Tibial nerve (tissue), 4 donors: ENCODE measurements around the gene ABL2. TPM values are rescaled to one million over a fixed set of nuclear protein-coding genes. Genes with fewer than 3 reads are reported as not detected.

Experiments
- DNase-seq, 2 donors: peaks; one replicate each; pipeline ENCODE4 v3.0.0-alpha.2; 2019; ENCODE audit warnings: low spot score in 2 of 2
- H3K27ac ChIP-seq, 4 donors: fragments of 200-600 bp; sonication (generic) in 3 of 4; one replicate each; pipeline ENCODE4 v1.5.1; 2017 to 2019; ENCODE audit warnings: mild to moderate bottlenecking in 1 of 4
- H3K27me3 ChIP-seq, 2 donors: fragments of 200-600 bp; sonication (generic) in 1 of 2; one replicate each; pipeline versions ENCODE4 v1.5.1 to v1.6.0; 2017 to 2019
- H3K36me3 ChIP-seq, 3 donors: fragments of 200-600 bp; sonication (generic); one replicate each; pipeline ENCODE4 v1.5.1; 2018 to 2019
- H3K4me1 ChIP-seq, 4 donors: fragments of 200-600 bp; sonication (generic) in 3 of 4; one replicate each; pipeline ENCODE4 v1.5.1; 2017 to 2019
- H3K4me3 ChIP-seq, 4 donors: fragments of 200-600 bp; sonication (generic) in 3 of 4; one replicate each; pipeline ENCODE4 v1.5.1; 2017 to 2019; ENCODE audit warnings: mild to moderate bottlenecking in 1 of 4, moderate library complexity in 1 of 4
- H3K9me3 ChIP-seq, 4 donors: fragments of 200-600 bp; sonication (generic) in 3 of 4; one replicate each; pipeline ENCODE4 v1.5.1; 2017 to 2019
- CTCF ChIP-seq, 5 experiments: fragments of 200-600 bp in 3 of 5; fragments of 450-650 bp in 2 of 5; sonication (generic) in 3 of 5; IDR thresholded peaks; one replicate each; pipeline ENCODE4 v1.5.1; 2016 to 2019; ENCODE audit warnings: antibody characterized with exemption in 5 of 5, mild to moderate bottlenecking in 3 of 5, moderate library complexity in 2 of 5
- EP300 ChIP-seq, 2 donors: sonication (generic); formaldehyde crosslinking; IDR thresholded peaks; one replicate each; pipeline ENCODE4 v1.6.1; 2017; ENCODE audit warnings: antibody characterized with exemption in 2 of 2, mild to moderate bottlenecking in 1 of 2
- POLR2A ChIP-seq, 2 donors: fragments of 450-650 bp; IDR thresholded peaks; one replicate each; pipeline ENCODE4 v1.6.1; 2017; ENCODE audit warnings: antibody characterized with exemption in 2 of 2, mild to moderate bottlenecking in 2 of 2, moderate library complexity in 2 of 2
- whole genome bisulfite sequencing, 2 donors: methylation state at CpG; one replicate each; pipeline ENCODE4 v1.1.5; 2018; 5-methylcytosine and 5-hydroxymethylcytosine counted together
- total RNA-seq, 4 donors: library from RNA; depleted of rRNA; stranded (reverse); fragments of >200 nt; gene quantifications; one replicate each; pipeline ENCODE4 v1.1.0, GENCODE V29; 2016

Gene ABL2
- total RNA-seq, 4 donors from 2014 or later = 22.0 to 43.5 (median 27.0) TPM

- Histone ChIP-seq H3K27ac (no peak overlapping the region), H3K4me3 (no peak overlapping the region), H3K27me3 (no peaks in the 10 kb centered on the region), H3K36me3 (peaks cover 0 to 15% (median 0%) of the 10 kb centered on the region in 3 donors), H3K4me1 (peaks cover 0 to 27% (median 7%) of the 10 kb centered on the region in 4 donors), H3K9me3 (peaks cover 0 to 3% (median 0%) of the 10 kb centered on the region in 4 donors)
- no peak for DNase-seq
- TF ChIP-seq EP300 (IDR thresholded peaks at IDR 0.05) = no peak
- no peak for TF ChIP-seq POLR2A (IDR thresholded peaks at IDR 0.05)
- no peak for TF ChIP-seq CTCF (IDR thresholded peaks at IDR 0.05)
- WGBS, 2 donors = 89 to 93% methylated on average over 5 of the region's 5 CpGs
Measured at GRCh38 chr1:179146476-179146875, 83.0 kb downstream of the ABL2 start.

- Histone ChIP-seq H3K4me1 (peaks cover 0 to 35% (median 10%) of the 10 kb centered on the region in 4 donors), H3K9me3 (peaks cover 0 to 3% (median 0%) of the 10 kb centered on the region in 4 donors), H3K4me3 (no peak overlapping the region), H3K27me3 (no peaks in the 10 kb centered on the region), H3K27ac (no peak overlapping the region), H3K36me3 (peaks cover 0 to 15% (median 0%) of the 10 kb centered on the region in 3 donors)
- 92 to 94% methylated on average over 3 of the region's 3 CpGs for WGBS, 2 donors
- TF ChIP-seq POLR2A (IDR thresholded peaks at IDR 0.05) = no peak
- TF ChIP-seq EP300 (IDR thresholded peaks at IDR 0.05) = no peak
- TF ChIP-seq CTCF (IDR thresholded peaks at IDR 0.05) = no peak
- DNase-seq = no peak
Measured at GRCh38 chr1:179145521-179145920, 84.0 kb downstream of the ABL2 start.

- no peak overlapping the region for H3K4me3 ChIP-seq
Measured at GRCh38 chr1:179144626-179145025, 84.9 kb downstream of the ABL2 start.

GRCh38 chr1:179143322-179143721, 86.2 kb downstream of the ABL2 start:
- H3K27me3 ChIP-seq = no peaks in the 10 kb centered on the region
- peaks cover 0 to 17% (median 0%) of the 10 kb centered on the region in 3 donors for H3K36me3 ChIP-seq
- DNase-seq = no peak
- peaks cover 0 to 57% (median 12%) of the 10 kb centered on the region in 4 donors for H3K4me1 ChIP-seq
- peak overlapping the region in 1 of 4 donors; percentile 42 for H3K4me3 ChIP-seq
- WGBS, 2 donors = 37 to 39% methylated on average over 3 of the region's 3 CpGs
- H3K27ac ChIP-seq = peak overlapping the region; percentile 63 to 92 (median 82)
- TF ChIP-seq EP300 (IDR thresholded peaks at IDR 0.05) = no peak
- H3K9me3 ChIP-seq = no peaks in the 10 kb centered on the region

More at GRCh38 chr1:179144626-179145025, 84.9 kb downstream of the ABL2 start:
- no peak for TF ChIP-seq POLR2A (IDR thresholded peaks at IDR 0.05)
- H3K27me3 ChIP-seq = no peaks in the 10 kb centered on the region
- H3K9me3 ChIP-seq = peaks cover 0 to 1% (median 0%) of the 10 kb centered on the region in 4 donors
- no peak for DNase-seq
- H3K4me1 ChIP-seq = peaks cover 0 to 44% (median 12%) of the 10 kb centered on the region in 4 donors
- H3K27ac ChIP-seq = peak overlapping the region in 2 of 4 donors; percentile 91 to 92
- 91 to 93% methylated on average over 1 of the region's 1 CpG for WGBS, 2 donors
- H3K36me3 ChIP-seq = peaks cover 0 to 15% (median 0%) of the 10 kb centered on the region in 3 donors

- peaks cover 0 to 62% (median 12%) of the 10 kb centered on the region in 4 donors for H3K4me1 ChIP-seq
- H3K4me3 ChIP-seq = peak overlapping the region; percentile 1 to 42 (median 10)
- whole genome bisulfite sequencing, 2 donors = 41 to 45% methylated on average over 2 of the region's 2 CpGs
Measured at GRCh38 chr1:179142889-179143299, 86.6 kb downstream of the ABL2 start.

More at GRCh38 chr1:179142889-179143299, 86.6 kb downstream of the ABL2 start:
- DNase-seq = peak in 1 of 2 donors; percentile 61
- H3K27me3 ChIP-seq = no peaks in the 10 kb centered on the region
- H3K27ac ChIP-seq = peak overlapping the region; percentile 63 to 92 (median 82)
- H3K36me3 ChIP-seq = peaks cover 0 to 13% (median 0%) of the 10 kb centered on the region in 3 donors
- TF ChIP-seq EP300 (IDR thresholded peaks at IDR 0.05) (peak; percentile 69 to 92), CTCF (IDR thresholded peaks at IDR 0.05) (no peak), POLR2A (IDR thresholded peaks at IDR 0.05) (peak; percentile 51 to 54)
- H3K9me3 ChIP-seq = no peaks in the 10 kb centered on the region
